Trophoblast cell (in vitro differentiated cells and primary cell): ENCODE results near the gene SHC2.

Experiments used
- DNase-seq, 2 donors: peaks; one replicate each; pipeline ENCODE4 v3.0.0-alpha.2; 2016
- H2AFZ ChIP-seq: 2 replicates; pipeline ENCODE4 v1.6.1; 2013; ENCODE audit warnings: low read length, moderate library complexity, mild to moderate bottlenecking; ENCODE audit not compliant: insufficient read depth, poor library complexity
- H2AK5ac ChIP-seq: 2 replicates; pipeline ENCODE4 v1.6.1; 2013; ENCODE audit warnings: mild to moderate bottlenecking, low read length
- H2BK120ac ChIP-seq: 2 replicates; pipeline ENCODE4 v1.6.1; 2013; ENCODE audit warnings: low read length, mild to moderate bottlenecking, moderate library complexity; ENCODE audit not compliant: insufficient read depth, poor library complexity
- H2BK12ac ChIP-seq: 2 replicates; pipeline ENCODE4 v1.6.1; 2013; ENCODE audit warnings: mild to moderate bottlenecking, low read length, moderate library complexity
- H2BK5ac ChIP-seq: 2 replicates; pipeline ENCODE4 v1.6.1; 2013; ENCODE audit warnings: low read length, low read depth, moderate library complexity, mild to moderate bottlenecking; ENCODE audit not compliant: poor library complexity
- H3K14ac ChIP-seq: 2 replicates; pipeline ENCODE4 v1.6.1; 2013; ENCODE audit warnings: mild to moderate bottlenecking, low read length
- H3K18ac ChIP-seq: 2 replicates; pipeline ENCODE4 v1.6.1; 2013; ENCODE audit warnings: mild to moderate bottlenecking, low read length
- H3K23ac ChIP-seq: 2 replicates; pipeline ENCODE4 v1.6.1; 2013; ENCODE audit warnings: low read length
- H3K27ac ChIP-seq: 2 replicates; pipeline ENCODE4 v1.5.1; 2013; ENCODE audit warnings: low read depth, mild to moderate bottlenecking, inconsistent platforms, low read length, moderate library complexity
- H3K27me3 ChIP-seq: 2 replicates; pipeline ENCODE4 v1.6.1; 2013; ENCODE audit warnings: inconsistent platforms, mild to moderate bottlenecking, low read length, moderate library complexity; ENCODE audit not compliant: insufficient read depth
- H3K36me3 ChIP-seq, 2 experiments: 1 replicate in 1 of 2; 2 replicates in 1 of 2; pipeline ENCODE4 v1.6.1; 2013; ENCODE audit warnings: low read length in 2 of 2, mild to moderate bottlenecking in 2 of 2, moderate library complexity in 1 of 2; ENCODE audit not compliant: insufficient read depth in 2 of 2, control insufficient read depth in 1 of 2
- H3K4ac ChIP-seq: 2 replicates; pipeline ENCODE4 v1.6.1; 2013; ENCODE audit warnings: low read depth, mild to moderate bottlenecking, low read length, moderate library complexity
- H3K4me1 ChIP-seq, 2 experiments: 1 replicate in 1 of 2; 2 replicates in 1 of 2; pipeline ENCODE4 v1.6.1; 2013; ENCODE audit warnings: low read length in 2 of 2, mild to moderate bottlenecking in 2 of 2, moderate library complexity in 1 of 2; ENCODE audit not compliant: insufficient read depth in 2 of 2, control insufficient read depth in 1 of 2
- H3K4me2 ChIP-seq: 2 replicates; pipeline ENCODE4 v1.6.1; 2013; ENCODE audit warnings: inconsistent platforms, mild to moderate bottlenecking, low read length, moderate library complexity
- H3K4me3 ChIP-seq: 2 replicates; pipeline ENCODE4 v1.5.1; 2013; ENCODE audit warnings: mild to moderate bottlenecking, low read depth, low read length, inconsistent platforms
- H3K79me1 ChIP-seq: one replicate; pipeline ENCODE4 v1.6.1; 2013; ENCODE audit warnings: low read length
- H3K79me2 ChIP-seq: 2 replicates; pipeline ENCODE4 v1.6.1; 2013; ENCODE audit warnings: low read length, mild to moderate bottlenecking; ENCODE audit not compliant: control insufficient read depth, insufficient read depth, poor library complexity
- H3K9ac ChIP-seq: 2 replicates; pipeline ENCODE4 v1.6.1; 2013; ENCODE audit warnings: mild to moderate bottlenecking, low read length
- H3K9me3 ChIP-seq: 2 replicates; pipeline ENCODE4 v1.6.1; 2013; ENCODE audit warnings: low read depth, mild to moderate bottlenecking, control low read depth, inconsistent platforms, low read length; ENCODE audit not compliant: insufficient read depth
- H4K12ac ChIP-seq: 2 replicates; pipeline ENCODE4 v1.6.1; 2013; ENCODE audit warnings: low read depth, mild to moderate bottlenecking, low read length, moderate library complexity
- H4K8ac ChIP-seq: 2 replicates; pipeline ENCODE4 v1.6.1; 2013; ENCODE audit warnings: low read depth, mild to moderate bottlenecking, low read length, moderate library complexity
- H4K91ac ChIP-seq: one replicate; pipeline ENCODE4 v1.6.1; 2013; ENCODE audit warnings: low read depth, mild to moderate bottlenecking, low read length, moderate library complexity
- WGBS: extraction: QIAGEN DNeasy Blood & Tissue Kit; methylation state at CpG from one replicate; pipeline ENCODE4 v1.1.7; 2013; ENCODE audit warnings: missing lambda C conversion rate; ENCODE audit not compliant: insufficient read length, insufficient coverage; ENCODE audit errors: extremely low coverage; 5-methylcytosine and 5-hydroxymethylcytosine counted together

Gene SHC2

GRCh38 chr19:390386-391206 is 70.2 kb downstream of the SHC2 start:
- H4K91ac ChIP-seq: no peak overlapping the region
- H3K4me2 ChIP-seq: no peak overlapping the region
- no peak overlapping the region for H2AFZ ChIP-seq
- H2BK12ac ChIP-seq: no peak overlapping the region
- no peaks in the 10 kb centered on the region for H3K79me2 ChIP-seq
- no peak overlapping the region for H3K14ac ChIP-seq
- no peak overlapping the region for H3K4ac ChIP-seq
- H2BK120ac ChIP-seq: no peak overlapping the region
- no peak overlapping the region for H3K4me3 ChIP-seq
- DNase-seq: no peak
- no peak overlapping the region for H4K12ac ChIP-seq
- WGBS: no CpG with 5 or more reads among the region's 30 CpGs
- H2AK5ac ChIP-seq: no peak overlapping the region
- no peak overlapping the region for H3K9ac ChIP-seq
- no peaks in the 10 kb centered on the region for H3K36me3 ChIP-seq
- H3K27ac ChIP-seq: no peak overlapping the region
- H2BK5ac ChIP-seq: no peak overlapping the region
- no peaks in the 10 kb centered on the region for H3K79me1 ChIP-seq
- H3K18ac ChIP-seq: no peak overlapping the region
- H3K23ac ChIP-seq: no peak overlapping the region
- no peaks in the 10 kb centered on the region for H3K4me1 ChIP-seq
- no peaks in the 10 kb centered on the region for H3K27me3 ChIP-seq
- H4K8ac ChIP-seq: no peak overlapping the region
- H3K9me3 ChIP-seq: peaks cover 13% of the 10 kb centered on the region

- Histone ChIP-seq H3K4me2 (no peak overlapping the region), H3K79me2 (no peaks in the 10 kb centered on the region), H3K18ac (no peak overlapping the region), H3K36me3 (no peaks in the 10 kb centered on the region), H4K91ac (no peak overlapping the region), H2BK120ac (no peak overlapping the region), H3K9me3 (peaks cover 13% of the 10 kb centered on the region), H3K4me3 (no peak overlapping the region), H3K79me1 (no peaks in the 10 kb centered on the region), H2BK5ac (no peak overlapping the region), H3K14ac (no peak overlapping the region), H4K12ac (no peak overlapping the region), H2AK5ac (no peak overlapping the region), H4K8ac (no peak overlapping the region), H3K4ac (no peak overlapping the region), H3K4me1 (no peaks in the 10 kb centered on the region), H3K9ac (no peak overlapping the region), H2BK12ac (no peak overlapping the region), H3K27ac (no peak overlapping the region), H3K27me3 (no peaks in the 10 kb centered on the region), H2AFZ (no peak overlapping the region), H3K23ac (no peak overlapping the region)
- DNase-seq: no peak
- WGBS: no CpG with 5 or more reads among the region's 12 CpGs
These were observed 70.9 kb downstream of the SHC2 start for GRCh38 chr19:389935-390289.

DNA sequence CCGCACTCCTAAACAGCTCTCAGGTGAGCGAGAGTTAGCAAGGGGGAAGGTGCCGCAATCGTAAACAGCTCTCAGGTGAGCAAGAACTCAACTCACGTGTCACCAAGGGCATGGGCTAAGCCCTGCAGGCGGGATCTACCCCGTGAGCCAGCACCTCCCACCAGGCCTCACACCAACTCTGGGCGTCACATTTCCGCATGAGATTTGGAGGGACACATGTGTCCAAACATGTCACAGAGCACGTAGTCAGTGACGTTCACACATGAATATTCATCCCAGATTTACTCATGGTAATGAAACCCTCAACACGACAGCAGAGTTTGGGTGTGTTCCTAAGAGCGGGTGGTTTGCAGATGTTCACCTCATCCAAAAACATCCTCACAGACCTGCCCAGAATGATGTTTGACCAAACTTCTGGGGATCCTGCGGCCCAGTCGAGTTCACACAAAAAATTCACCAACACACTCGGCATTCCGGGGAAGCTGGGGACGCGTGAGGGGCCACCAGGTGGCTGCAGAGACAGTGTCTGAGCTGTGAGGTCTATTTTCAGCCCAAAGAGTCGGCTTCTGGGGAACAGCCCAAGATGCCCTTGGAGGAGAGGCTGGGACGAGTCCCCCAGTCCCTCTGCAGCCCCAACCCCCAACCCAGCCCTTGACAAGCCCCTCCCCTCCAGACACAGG is 71.4 kb downstream of the SHC2 start:
- Histone ChIP-seq H3K4me1 (no peaks in the 10 kb centered on the region), H3K36me3 (no peaks in the 10 kb centered on the region), H3K18ac (no peak overlapping the region), H2AK5ac (no peak overlapping the region), H3K79me2 (no peaks in the 10 kb centered on the region), H2BK120ac (no peak overlapping the region), H3K4me3 (no peak overlapping the region), H3K9me3 (peaks cover 13% of the 10 kb centered on the region), H3K79me1 (no peaks in the 10 kb centered on the region), H3K27me3 (no peaks in the 10 kb centered on the region), H3K9ac (no peak overlapping the region), H2AFZ (no peak overlapping the region), H3K4ac (no peak overlapping the region), H4K91ac (no peak overlapping the region), H4K8ac (no peak overlapping the region), H2BK5ac (no peak overlapping the region), H3K4me2 (no peak overlapping the region), H3K14ac (no peak overlapping the region), H2BK12ac (no peak overlapping the region), H3K27ac (no peak overlapping the region), H4K12ac (no peak overlapping the region), H3K23ac (no peak overlapping the region)
- no CpG with 5 or more reads among the region's 21 CpGs for WGBS
- no peak for DNase-seq

GRCh38 chr19:388691-389090 is 72.1 kb downstream of the SHC2 start:
- no peaks in the 10 kb centered on the region for H3K27me3 ChIP-seq
- H3K9me3 ChIP-seq: peaks cover 13% of the 10 kb centered on the region
- H3K14ac ChIP-seq: no peak overlapping the region
- no peak overlapping the region for H3K4me3 ChIP-seq
- no peak overlapping the region for H3K18ac ChIP-seq
- no peak for DNase-seq
- no peak overlapping the region for H2AK5ac ChIP-seq
- no peaks in the 10 kb centered on the region for H3K79me1 ChIP-seq
- H4K8ac ChIP-seq: no peak overlapping the region
- no peak overlapping the region for H3K9ac ChIP-seq
- H4K91ac ChIP-seq: no peak overlapping the region
- H2BK12ac ChIP-seq: no peak overlapping the region
- no peak overlapping the region for H2AFZ ChIP-seq
- no peak overlapping the region for H4K12ac ChIP-seq
- H3K4ac ChIP-seq: no peak overlapping the region
- H3K27ac ChIP-seq: no peak overlapping the region
- H2BK5ac ChIP-seq: no peak overlapping the region
- no CpG with 5 or more reads among the region's 17 CpGs for WGBS
- H2BK120ac ChIP-seq: no peak overlapping the region
- H3K36me3 ChIP-seq: no peaks in the 10 kb centered on the region
- H3K4me2 ChIP-seq: no peak overlapping the region
- H3K79me2 ChIP-seq: no peaks in the 10 kb centered on the region
- H3K4me1 ChIP-seq: no peaks in the 10 kb centered on the region
- no peak overlapping the region for H3K23ac ChIP-seq
